ENCODE data around the gene MTG2.

MTG2 gene

GRCh38 chr20:62248890-62249560, 66.2 kb downstream of the MTG2 start:
- Histone ChIP-seq H3K4me3 (ENCODE audit: insufficient read depth, low read depth, low read length, poor library complexity, severe bottlenecking) (no peak overlapping the region), H3K27ac (ENCODE audit: insufficient read depth, low read length, poor library complexity, severe bottlenecking) (no peak overlapping the region), H3K4me1 (ENCODE audit: control insufficient read depth, insufficient read depth, low read length, poor library complexity, severe bottlenecking) (no peaks in the 10 kb centered on the region), H3K27me3 (replicated peaks; ENCODE audit: control insufficient read depth, insufficient read depth, low read length, poor library complexity, severe bottlenecking) (no peaks in the 10 kb centered on the region), H3K9me3 (ENCODE audit: control insufficient read depth, low read length) (no peaks in the 10 kb centered on the region), H3K36me3 (ENCODE audit: control insufficient read depth, insufficient read depth, low read length) (peaks cover 2% of the 10 kb centered on the region)
- no peak for DNase-seq

GRCh38 chr20:62252342-62252966, 69.6 kb downstream of the MTG2 start:
- no peak overlapping the region for H3K27ac ChIP-seq (ENCODE audit: insufficient read depth, low read length, poor library complexity, severe bottlenecking)
- no peaks in the 10 kb centered on the region for H3K4me1 ChIP-seq (ENCODE audit: control insufficient read depth, insufficient read depth, low read length, poor library complexity, severe bottlenecking)
- H3K9me3 ChIP-seq (ENCODE audit: control insufficient read depth, low read length) = no peaks in the 10 kb centered on the region
- peaks cover 24% of the 10 kb centered on the region for H3K36me3 ChIP-seq (ENCODE audit: control insufficient read depth, insufficient read depth, low read length)
- no peak overlapping the region for H3K4me3 ChIP-seq (ENCODE audit: insufficient read depth, low read depth, low read length, poor library complexity, severe bottlenecking)
- no peak for DNase-seq
- no peaks in the 10 kb centered on the region for H3K27me3 ChIP-seq (replicated peaks; ENCODE audit: control insufficient read depth, insufficient read depth, low read length, poor library complexity, severe bottlenecking)

Data from effector memory CD4-positive, alpha-beta T cell (primary cell).